SK-N-SH treated with all-trans-retinoic acid at 6 μM for 48 hours (cell line): ENCODE data around the gene MAP7D2.

ENCODE experiments used
- ATAC-seq: fragments of 200-7000 bp; cut with Tn5 transposase; 3 replicates; pipeline ENCODE4 v1.9.1; 2020; ENCODE audit warnings: mild to moderate bottlenecking, moderate library complexity
- ARNTL ChIP-seq: fragments of 450-650 bp; formaldehyde crosslinking; IDR thresholded peaks from 2 replicates; pipeline ENCODE4 v1.5.0; 2020; ENCODE audit warnings: low read depth, mild to moderate bottlenecking, moderate library complexity, borderline replicate concordance
- BACH2 ChIP-seq: fragments of 250-450 bp; sonication (Bioruptor Pico); IDR thresholded peaks from 2 replicates; pipeline ENCODE4 v1.9.0; 2021; ENCODE audit warnings: mild to moderate bottlenecking, borderline replicate concordance
- CSDC2 ChIP-seq: fragments of 250-450 bp; sonication (Bioruptor Pico); IDR thresholded peaks from 2 replicates; pipeline ENCODE4 v1.5.0; 2020; ENCODE audit warnings: mild to moderate bottlenecking, moderate library complexity
- ESRRG ChIP-seq: fragments of 250-450 bp; sonication (Bioruptor Pico); IDR thresholded peaks from 2 replicates; pipeline ENCODE4 v1.6.1; 2021; ENCODE audit warnings: mild to moderate bottlenecking
- GLIS3 ChIP-seq: fragments of 250-450 bp; sonication (Bioruptor Pico); IDR thresholded peaks from 2 replicates; pipeline ENCODE4 v1.5.0; 2020; ENCODE audit warnings: mild to moderate bottlenecking, moderate library complexity
- ISL1 ChIP-seq: fragments of 250-450 bp; sonication (Bioruptor Pico); IDR thresholded peaks from 2 replicates; pipeline ENCODE4 v2.1.2; 2022; ENCODE audit warnings: mild to moderate bottlenecking, moderate library complexity
- OSR1 ChIP-seq: fragments of 250-450 bp; sonication (Bioruptor Pico); IDR thresholded peaks from 2 replicates; pipeline ENCODE4 v1.8.0; 2022; ENCODE audit warnings: moderate library complexity, mild to moderate bottlenecking, inconsistent platforms
- PPARA ChIP-seq: fragments of 250-450 bp; sonication (Bioruptor Pico); IDR thresholded peaks from 2 replicates; pipeline ENCODE4 v1.5.0; 2020; ENCODE audit warnings: mild to moderate bottlenecking, borderline replicate concordance
- RARB ChIP-seq: fragments of 250-450 bp; sonication (Bioruptor Pico); IDR thresholded peaks from 2 replicates; pipeline ENCODE4 v1.8.0; 2021; ENCODE audit warnings: mild to moderate bottlenecking, moderate library complexity
- SNAI2 ChIP-seq: fragments of 250-450 bp; sonication (Bioruptor Pico); IDR thresholded peaks from 2 replicates; pipeline ENCODE4 v1.5.0; 2020; ENCODE audit warnings: mild to moderate bottlenecking, moderate library complexity
- TOX ChIP-seq: fragments of 250-450 bp; sonication (Bioruptor Pico); IDR thresholded peaks from 2 replicates; pipeline ENCODE4 v1.8.0; 2021; ENCODE audit warnings: mild to moderate bottlenecking, moderate library complexity, borderline replicate concordance
- ZC3H10 ChIP-seq: fragments of 250-450 bp; sonication (Bioruptor Pico); IDR thresholded peaks from 2 replicates; pipeline ENCODE4 v1.5.1; 2021; ENCODE audit warnings: mild to moderate bottlenecking, moderate library complexity
- ZFP3 ChIP-seq: fragments of 250-450 bp; sonication (Bioruptor Pico); IDR thresholded peaks from 2 replicates; pipeline ENCODE4 v1.5.0; 2020; ENCODE audit warnings: mild to moderate bottlenecking, moderate library complexity
- ZFP30 ChIP-seq: fragments of 450-650 bp; formaldehyde crosslinking; IDR thresholded peaks from 2 replicates; pipeline ENCODE4 v1.5.0; 2022; ENCODE audit warnings: mild to moderate bottlenecking, moderate library complexity
- ZNF565 ChIP-seq: fragments of 450-650 bp; formaldehyde crosslinking; conservative IDR thresholded peaks from 2 replicates; pipeline ENCODE4 v1.5.0; 2020; ENCODE audit warnings: low read depth, mild to moderate bottlenecking, moderate library complexity
- ZNF8 ChIP-seq: fragments of 450-650 bp; formaldehyde crosslinking; IDR thresholded peaks from 2 replicates; pipeline ENCODE4 v1.5.0; 2020; ENCODE audit warnings: mild to moderate bottlenecking, moderate library complexity
- TF ChIP-seq, protein P1 (sequence below): fragments of 250-450 bp; sonication (Bioruptor Pico); IDR thresholded peaks from 2 replicates; pipeline ENCODE4 v1.8.0; 2020; ENCODE audit warnings: mild to moderate bottlenecking, moderate library complexity, borderline replicate concordance
- TF ChIP-seq, protein P2 (sequence below): fragments of 250-450 bp; sonication (Bioruptor Pico); IDR thresholded peaks from 2 replicates; pipeline ENCODE4 v1.8.0; 2021; ENCODE audit warnings: low read depth, mild to moderate bottlenecking, moderate library complexity, borderline replicate concordance
- TF ChIP-seq, protein P3 (sequence below): fragments of 250-450 bp; sonication (Bioruptor Pico); IDR thresholded peaks from 2 replicates; pipeline ENCODE4 v1.5.1; 2020; ENCODE audit warnings: low read depth, mild to moderate bottlenecking, moderate library complexity
- TF ChIP-seq, protein P4 (sequence below): fragments of 250-450 bp; sonication (Bioruptor Pico); IDR thresholded peaks from 2 replicates; pipeline ENCODE4 v1.5.1; 2021; ENCODE audit warnings: mild to moderate bottlenecking, moderate library complexity

The MAP7D2 gene

DNA sequence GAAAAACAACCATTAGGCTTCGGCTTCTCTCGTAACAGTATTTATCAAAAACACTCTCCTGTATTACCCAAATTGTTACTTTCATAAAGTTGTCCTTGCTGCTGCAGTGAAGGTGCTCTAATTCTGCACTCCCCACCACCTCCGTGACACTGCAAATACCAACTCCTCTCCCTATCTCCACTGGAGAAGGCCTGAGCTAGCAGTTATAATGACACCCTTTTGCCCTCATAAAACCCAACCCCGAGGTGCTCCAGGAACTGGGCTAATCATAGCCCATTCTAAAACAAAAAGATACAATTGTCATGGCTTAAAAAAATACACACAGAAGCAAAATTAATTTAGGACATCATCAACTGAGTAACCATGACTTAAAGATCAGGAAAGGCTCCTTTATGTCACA is 59.2 kb downstream of the MAP7D2 start:
- TF ChIP-seq PPARA (CRISPR knock-in tag) (no peak), CSDC2 (no peak), ZNF8 (CRISPR knock-in tag) (no peak), OSR1 (CRISPR knock-in tag) (no peak), ISL1 (CRISPR knock-in tag) (no peak), RARB (CRISPR knock-in tag) (no peak), BACH2 (CRISPR knock-in tag) (no peak), ZNF565 (CRISPR knock-in tag) (no peak), GLIS3 (no peak), ZC3H10 (CRISPR knock-in tag) (no peak), TOX (CRISPR knock-in tag) (no peak), SNAI2 (CRISPR knock-in tag) (no peak)
- TF ChIP-seq, protein P1, sequence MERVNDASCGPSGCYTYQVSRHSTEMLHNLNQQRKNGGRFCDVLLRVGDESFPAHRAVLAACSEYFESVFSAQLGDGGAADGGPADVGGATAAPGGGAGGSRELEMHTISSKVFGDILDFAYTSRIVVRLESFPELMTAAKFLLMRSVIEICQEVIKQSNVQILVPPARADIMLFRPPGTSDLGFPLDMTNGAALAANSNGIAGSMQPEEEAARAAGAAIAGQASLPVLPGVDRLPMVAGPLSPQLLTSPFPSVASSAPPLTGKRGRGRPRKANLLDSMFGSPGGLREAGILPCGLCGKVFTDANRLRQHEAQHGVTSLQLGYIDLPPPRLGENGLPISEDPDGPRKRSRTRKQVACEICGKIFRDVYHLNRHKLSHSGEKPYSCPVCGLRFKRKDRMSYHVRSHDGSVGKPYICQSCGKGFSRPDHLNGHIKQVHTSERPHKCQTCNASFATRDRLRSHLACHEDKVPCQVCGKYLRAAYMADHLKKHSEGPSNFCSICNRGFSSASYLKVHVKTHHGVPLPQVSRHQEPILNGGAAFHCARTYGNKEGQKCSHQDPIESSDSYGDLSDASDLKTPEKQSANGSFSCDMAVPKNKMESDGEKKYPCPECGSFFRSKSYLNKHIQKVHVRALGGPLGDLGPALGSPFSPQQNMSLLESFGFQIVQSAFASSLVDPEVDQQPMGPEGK = no peak
- TF ChIP-seq, protein P2, sequence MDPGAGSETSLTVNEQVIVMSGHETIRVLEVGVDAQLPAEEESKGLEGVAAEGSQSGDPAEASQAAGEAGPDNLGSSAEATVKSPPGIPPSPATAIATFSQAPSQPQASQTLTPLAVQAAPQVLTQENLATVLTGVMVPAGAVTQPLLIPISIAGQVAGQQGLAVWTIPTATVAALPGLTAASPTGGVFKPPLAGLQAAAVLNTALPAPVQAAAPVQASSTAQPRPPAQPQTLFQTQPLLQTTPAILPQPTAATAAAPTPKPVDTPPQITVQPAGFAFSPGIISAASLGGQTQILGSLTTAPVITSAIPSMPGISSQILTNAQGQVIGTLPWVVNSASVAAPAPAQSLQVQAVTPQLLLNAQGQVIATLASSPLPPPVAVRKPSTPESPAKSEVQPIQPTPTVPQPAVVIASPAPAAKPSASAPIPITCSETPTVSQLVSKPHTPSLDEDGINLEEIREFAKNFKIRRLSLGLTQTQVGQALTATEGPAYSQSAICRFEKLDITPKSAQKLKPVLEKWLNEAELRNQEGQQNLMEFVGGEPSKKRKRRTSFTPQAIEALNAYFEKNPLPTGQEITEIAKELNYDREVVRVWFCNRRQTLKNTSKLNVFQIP (CRISPR knock-in tag) = no peak
- TF ChIP-seq, protein P3, sequence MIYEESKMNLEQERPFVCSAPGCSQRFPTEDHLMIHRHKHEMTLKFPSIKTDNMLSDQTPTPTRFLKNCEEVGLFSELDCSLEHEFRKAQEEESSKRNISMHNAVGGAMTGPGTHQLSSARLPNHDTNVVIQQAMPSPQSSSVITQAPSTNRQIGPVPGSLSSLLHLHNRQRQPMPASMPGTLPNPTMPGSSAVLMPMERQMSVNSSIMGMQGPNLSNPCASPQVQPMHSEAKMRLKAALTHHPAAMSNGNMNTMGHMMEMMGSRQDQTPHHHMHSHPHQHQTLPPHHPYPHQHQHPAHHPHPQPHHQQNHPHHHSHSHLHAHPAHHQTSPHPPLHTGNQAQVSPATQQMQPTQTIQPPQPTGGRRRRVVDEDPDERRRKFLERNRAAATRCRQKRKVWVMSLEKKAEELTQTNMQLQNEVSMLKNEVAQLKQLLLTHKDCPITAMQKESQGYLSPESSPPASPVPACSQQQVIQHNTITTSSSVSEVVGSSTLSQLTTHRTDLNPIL (CRISPR knock-in tag) = no peak
- no peak for ATAC-seq

DNA sequence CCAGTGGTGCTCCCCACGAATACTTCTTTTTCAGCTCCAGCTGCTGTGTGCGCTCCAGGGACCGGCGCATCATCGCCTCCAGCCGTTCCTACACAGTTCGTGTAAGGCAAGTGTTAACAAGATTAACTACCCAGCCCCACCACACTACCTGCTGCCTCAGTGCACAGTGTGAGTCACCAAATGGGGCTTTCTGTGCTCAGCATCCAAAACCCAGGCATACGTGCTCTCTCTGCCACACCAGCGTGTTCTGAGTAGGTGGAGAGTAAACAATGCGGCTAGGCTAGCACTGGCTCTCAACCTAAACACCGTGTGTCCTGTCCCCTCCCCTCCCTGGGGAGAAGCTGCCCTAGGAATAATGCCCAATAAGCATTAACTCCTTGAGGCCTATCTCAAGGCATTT is 60.0 kb downstream of the MAP7D2 start:
- no peak for ATAC-seq
- TF ChIP-seq ESRRG (CRISPR knock-in tag) (no peak), ZFP30 (no peak), GLIS3 (no peak), ZFP3 (no peak), ARNTL (CRISPR knock-in tag) (no peak), ZNF8 (CRISPR knock-in tag) (no peak)
- TF ChIP-seq, protein P4, sequence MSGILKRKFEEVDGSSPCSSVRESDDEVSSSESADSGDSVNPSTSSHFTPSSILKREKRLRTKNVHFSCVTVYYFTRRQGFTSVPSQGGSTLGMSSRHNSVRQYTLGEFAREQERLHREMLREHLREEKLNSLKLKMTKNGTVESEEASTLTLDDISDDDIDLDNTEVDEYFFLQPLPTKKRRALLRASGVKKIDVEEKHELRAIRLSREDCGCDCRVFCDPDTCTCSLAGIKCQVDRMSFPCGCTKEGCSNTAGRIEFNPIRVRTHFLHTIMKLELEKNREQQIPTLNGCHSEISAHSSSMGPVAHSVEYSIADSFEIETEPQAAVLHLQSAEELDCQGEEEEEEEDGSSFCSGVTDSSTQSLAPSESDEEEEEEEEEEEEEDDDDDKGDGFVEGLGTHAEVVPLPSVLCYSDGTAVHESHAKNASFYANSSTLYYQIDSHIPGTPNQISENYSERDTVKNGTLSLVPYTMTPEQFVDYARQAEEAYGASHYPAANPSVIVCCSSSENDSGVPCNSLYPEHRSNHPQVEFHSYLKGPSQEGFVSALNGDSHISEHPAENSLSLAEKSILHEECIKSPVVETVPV (CRISPR knock-in tag) = no peak
- TF ChIP-seq, protein P2 (CRISPR knock-in tag) = no peak

DNA sequence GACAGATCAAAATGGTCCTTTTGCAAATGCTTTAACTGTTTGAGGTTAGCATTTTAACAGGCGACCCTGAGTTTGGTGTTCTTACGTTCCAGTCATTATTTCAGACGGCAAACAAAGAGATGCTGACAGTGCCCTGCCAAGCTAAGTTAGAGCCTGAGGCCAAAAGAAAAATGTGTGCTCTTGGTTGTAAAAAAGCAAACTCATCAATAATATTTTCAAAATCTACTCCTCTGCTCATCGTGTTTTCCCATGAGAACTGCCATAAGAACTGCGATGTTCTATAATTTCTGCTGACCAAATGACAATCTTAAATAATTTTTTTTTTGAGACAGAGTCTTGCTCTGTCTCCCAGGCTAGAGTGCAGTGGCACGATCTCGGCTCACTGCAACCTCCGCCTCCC is 63.2 kb downstream of the MAP7D2 start:
- no peak for ATAC-seq
- TF ChIP-seq ARNTL (CRISPR knock-in tag) (no peak), ZNF565 (CRISPR knock-in tag) (no peak), RARB (CRISPR knock-in tag) (no peak), BACH2 (CRISPR knock-in tag) (no peak), OSR1 (CRISPR knock-in tag) (no peak), ZFP3 (no peak), ISL1 (CRISPR knock-in tag) (no peak), ZNF8 (CRISPR knock-in tag) (no peak), ZC3H10 (CRISPR knock-in tag) (no peak), CSDC2 (no peak)
- TF ChIP-seq, protein P1 = no peak
- TF ChIP-seq, protein P4 (CRISPR knock-in tag) = no peak
- TF ChIP-seq, protein P2 (CRISPR knock-in tag) = no peak
- TF ChIP-seq, protein P3 (CRISPR knock-in tag) = no peak
